HCT116 (cell line): Measurements from ENCODE around the gene LSM14A.

Experiments used
- YY1 ChIP-seq: IDR thresholded peaks from 2 replicates; pipeline ENCODE4 v1.6.1; 2011; ENCODE audit warnings: low read length, low read depth, moderate library complexity, mild to moderate bottlenecking; ENCODE audit not compliant: insufficient replicate concordance; ENCODE audit errors: extremely low read depth
- TF ChIP-seq, protein P1 (sequence below), 3 experiments: fragments of 200-600 bp in 1 of 3; sonication (generic) in 1 of 3; IDR thresholded peaks in 2 of 3; conservative IDR thresholded peaks in 1 of 3; 2 replicates each; pipeline ENCODE4 v1.5.1; 2012 to 2017; ENCODE audit warnings: low read depth in 2 of 3, low read length in 2 of 3, antibody characterized with exemption in 1 of 3, borderline replicate concordance in 1 of 3, control low read depth in 1 of 3, mild to moderate bottlenecking in 1 of 3, mixed read lengths in 1 of 3, mixed run types in 1 of 3, moderate library complexity in 1 of 3; ENCODE audit not compliant: insufficient read depth in 1 of 3

- TF ChIP-seq, protein P1, sequence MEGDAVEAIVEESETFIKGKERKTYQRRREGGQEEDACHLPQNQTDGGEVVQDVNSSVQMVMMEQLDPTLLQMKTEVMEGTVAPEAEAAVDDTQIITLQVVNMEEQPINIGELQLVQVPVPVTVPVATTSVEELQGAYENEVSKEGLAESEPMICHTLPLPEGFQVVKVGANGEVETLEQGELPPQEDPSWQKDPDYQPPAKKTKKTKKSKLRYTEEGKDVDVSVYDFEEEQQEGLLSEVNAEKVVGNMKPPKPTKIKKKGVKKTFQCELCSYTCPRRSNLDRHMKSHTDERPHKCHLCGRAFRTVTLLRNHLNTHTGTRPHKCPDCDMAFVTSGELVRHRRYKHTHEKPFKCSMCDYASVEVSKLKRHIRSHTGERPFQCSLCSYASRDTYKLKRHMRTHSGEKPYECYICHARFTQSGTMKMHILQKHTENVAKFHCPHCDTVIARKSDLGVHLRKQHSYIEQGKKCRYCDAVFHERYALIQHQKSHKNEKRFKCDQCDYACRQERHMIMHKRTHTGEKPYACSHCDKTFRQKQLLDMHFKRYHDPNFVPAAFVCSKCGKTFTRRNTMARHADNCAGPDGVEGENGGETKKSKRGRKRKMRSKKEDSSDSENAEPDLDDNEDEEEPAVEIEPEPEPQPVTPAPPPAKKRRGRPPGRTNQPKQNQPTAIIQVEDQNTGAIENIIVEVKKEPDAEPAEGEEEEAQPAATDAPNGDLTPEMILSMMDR (IDR thresholded peaks at IDR 0.05 in 2 of 3, conservative IDR thresholded peaks at IDR 0.05 in 1 of 3; ENCODE audit: borderline replicate concordance in 1 of 3, insufficient read depth in 1 of 3, low read depth in 2 of 3, low read length in 2 of 3), result no peak
- TF ChIP-seq YY1, result no peak
Measured at GRCh38 chr19:34191355-34191962, 19.2 kb downstream of the LSM14A start.
